NCI-H446 (cell line): Measurements from ENCODE around the gene DNAJB13.

ENCODE experiments used
- DNase-seq, 2 experiments: peaks; one replicate each; lab custom pipeline; 2025; lab: John Stamatoyannopoulos, UW

Gene DNAJB13

GRCh38 chr11:73951797-73952196 is 971 bp downstream of the DNAJB13 start:
- DNase-seq, result no peak

- no peak for DNase-seq
Measured at GRCh38 chr11:73956876-73957653, 6.2 kb downstream of the DNAJB13 start.

GRCh38 chr11:73957654-73958361 is 7.0 kb downstream of the DNAJB13 start:
- DNase-seq, result no peak

DNA sequence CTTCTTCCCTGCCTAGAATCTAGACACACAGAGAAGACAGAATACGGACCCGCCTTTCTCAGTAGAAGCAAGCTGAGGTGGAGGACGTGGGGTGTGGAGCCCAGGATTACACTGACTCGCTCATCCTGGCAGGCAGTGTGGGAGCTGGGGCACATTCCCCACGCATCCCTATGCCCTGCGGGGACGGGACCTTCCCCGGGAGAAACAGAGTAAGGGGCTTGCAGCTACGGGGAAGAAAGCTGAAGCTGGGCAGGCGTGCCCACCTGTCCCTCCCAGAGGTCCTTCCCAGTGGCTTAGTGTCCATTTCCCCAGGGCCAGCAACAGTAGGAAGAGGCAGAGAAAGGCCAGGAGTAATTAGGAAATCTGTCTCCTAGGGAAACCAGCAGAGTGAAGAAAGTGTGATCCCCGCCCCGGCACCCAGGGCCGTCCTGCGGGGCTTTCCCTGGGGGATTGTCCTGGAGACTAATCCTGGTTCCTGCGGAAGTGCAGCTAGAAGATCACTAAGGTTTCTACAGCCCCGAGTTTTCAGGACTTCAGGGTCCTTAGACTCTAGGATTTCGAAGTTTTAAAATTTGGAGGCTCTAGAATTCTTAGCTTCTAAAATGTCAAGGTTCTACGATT is 7.8 kb downstream of the DNAJB13 start:
- DNase-seq, result no peak

DNA sequence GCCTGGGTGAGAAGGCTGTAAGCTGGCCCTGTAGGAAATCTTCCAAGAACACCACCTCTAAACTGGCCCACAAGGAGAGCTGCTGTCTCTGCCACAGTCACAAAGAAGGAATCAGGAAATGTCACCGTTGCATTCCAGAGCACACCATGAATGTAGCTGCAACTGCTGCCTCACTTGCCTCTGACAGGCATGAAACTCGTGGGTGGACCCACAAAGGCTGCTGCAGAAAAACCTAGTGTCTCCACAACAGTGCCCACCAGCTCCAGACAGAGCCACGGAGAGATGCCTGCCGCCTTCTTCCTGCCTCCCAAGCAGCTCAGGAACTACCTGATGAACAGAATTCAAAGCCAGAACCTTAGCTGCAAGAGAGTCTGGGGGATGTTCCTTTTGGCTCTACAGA is 10.5 kb downstream of the DNAJB13 start:
- no peak for DNase-seq

GRCh38 chr11:73962101-73962705 is 11.4 kb downstream of the DNAJB13 start:
- no peak for DNase-seq

GRCh38 chr11:73963861-73964260 is 13.0 kb downstream of the DNAJB13 start:
- DNase-seq, result no peak

- peak; percentile 18 to 46 for DNase-seq
Measured at GRCh38 chr11:73965076-73965763, 14.4 kb downstream of the DNAJB13 start.

DNA sequence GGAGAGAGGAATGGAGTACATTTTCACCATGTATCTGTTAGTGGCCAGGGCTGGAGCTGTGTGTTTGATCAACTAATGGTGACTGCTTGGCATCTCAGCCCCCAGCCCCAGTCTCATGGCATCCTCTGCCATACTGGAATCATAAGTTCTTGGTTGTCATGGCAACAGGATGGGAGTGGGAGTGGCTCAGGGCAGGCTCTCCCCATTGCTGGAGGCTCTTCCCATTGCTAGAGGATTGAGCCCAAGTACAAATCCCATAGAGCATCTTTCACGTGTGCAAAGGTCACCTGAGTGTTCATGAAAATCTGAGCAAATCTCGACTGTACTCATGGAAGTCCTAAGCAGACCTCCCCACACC is 14.9 kb downstream of the DNAJB13 start:
- DNase-seq, result peak in 1 of 2 experiments; percentile 36

- no peak for DNase-seq
Measured at GRCh38 chr11:73968356-73968966, 17.6 kb downstream of the DNAJB13 start.

DNA sequence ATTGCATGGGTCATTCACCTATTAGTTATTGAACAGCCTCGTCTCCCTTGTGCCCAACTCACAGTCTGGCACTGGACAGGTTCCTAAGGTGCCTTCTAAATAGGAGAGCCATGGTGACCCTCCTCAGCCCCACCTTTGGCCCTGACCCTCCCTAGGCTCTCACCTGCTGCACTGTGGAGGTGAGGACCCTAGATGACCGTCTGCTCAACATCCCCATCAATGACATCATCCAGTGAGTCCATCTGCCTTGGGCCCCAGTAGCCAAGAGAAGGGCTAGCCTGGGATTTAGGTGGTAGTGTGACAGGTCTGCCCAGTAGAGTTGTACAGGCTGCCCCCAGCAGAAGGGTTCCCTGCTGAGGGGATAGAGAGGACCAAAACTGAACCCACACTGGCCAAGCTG is 18.3 kb downstream of the DNAJB13 start:
- no peak for DNase-seq

DNA sequence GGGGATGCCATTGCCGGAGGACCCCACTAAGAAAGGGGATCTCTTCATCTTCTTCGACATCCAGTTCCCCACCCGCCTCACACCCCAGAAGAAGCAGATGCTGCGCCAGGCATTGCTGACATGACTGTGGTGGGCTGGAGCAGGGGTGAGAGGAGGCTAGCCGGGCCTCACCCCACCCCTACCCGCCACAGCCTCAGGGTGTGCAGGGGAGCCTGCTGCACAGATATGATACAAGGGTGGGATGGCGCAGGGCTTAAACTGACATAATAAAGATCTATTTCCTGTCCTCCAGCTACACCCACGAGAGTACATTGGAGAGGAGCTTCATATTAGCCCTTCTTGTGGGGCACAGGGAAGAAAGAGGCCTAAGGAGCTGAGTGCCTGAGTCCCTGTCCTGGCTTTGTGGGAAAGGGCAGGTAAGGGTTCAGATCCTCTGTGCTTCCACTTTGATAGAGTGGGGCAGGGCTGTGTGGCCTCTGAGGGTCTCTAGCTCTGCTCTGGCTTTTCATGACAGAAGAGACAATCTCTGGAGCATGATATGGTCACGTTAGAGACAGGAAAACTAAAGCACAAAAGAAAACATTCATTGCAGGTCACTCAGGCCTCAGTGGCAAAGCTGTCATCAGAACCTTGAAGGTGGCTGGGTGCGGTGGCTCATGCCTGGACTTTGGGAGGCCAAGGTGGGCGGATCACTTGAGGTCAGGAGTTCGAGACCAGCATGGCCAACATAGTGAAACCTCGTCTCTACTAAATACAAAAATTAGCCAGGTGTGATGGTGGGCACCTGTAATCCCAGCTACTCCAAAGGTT is 19.4 kb downstream of the DNAJB13 start:
- no peak for DNase-seq

- DNase-seq, result no peak
Measured at GRCh38 chr11:73971175-73971719, 20.4 kb downstream of the DNAJB13 start.

DNA sequence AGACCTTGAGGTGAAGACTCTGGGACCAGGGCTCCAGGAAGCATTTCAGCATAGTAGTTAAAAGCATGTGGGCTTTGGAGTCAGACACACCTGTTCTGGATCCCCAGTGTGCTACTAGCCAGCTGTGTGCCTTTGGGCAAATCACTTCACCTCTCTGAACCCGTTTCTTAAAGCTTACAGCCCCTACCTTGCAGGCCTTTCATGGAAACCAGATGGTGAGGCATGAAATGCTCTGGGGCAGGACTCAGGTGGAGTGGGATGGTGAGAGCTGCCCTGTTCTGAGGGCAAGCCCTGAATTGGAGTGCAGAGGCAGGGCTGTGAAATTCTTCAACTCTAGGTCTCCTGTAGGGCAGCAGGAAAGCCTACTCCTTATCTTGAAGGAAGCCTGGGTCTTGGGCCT is 21.4 kb downstream of the DNAJB13 start:
- DNase-seq, result no peak

DNA sequence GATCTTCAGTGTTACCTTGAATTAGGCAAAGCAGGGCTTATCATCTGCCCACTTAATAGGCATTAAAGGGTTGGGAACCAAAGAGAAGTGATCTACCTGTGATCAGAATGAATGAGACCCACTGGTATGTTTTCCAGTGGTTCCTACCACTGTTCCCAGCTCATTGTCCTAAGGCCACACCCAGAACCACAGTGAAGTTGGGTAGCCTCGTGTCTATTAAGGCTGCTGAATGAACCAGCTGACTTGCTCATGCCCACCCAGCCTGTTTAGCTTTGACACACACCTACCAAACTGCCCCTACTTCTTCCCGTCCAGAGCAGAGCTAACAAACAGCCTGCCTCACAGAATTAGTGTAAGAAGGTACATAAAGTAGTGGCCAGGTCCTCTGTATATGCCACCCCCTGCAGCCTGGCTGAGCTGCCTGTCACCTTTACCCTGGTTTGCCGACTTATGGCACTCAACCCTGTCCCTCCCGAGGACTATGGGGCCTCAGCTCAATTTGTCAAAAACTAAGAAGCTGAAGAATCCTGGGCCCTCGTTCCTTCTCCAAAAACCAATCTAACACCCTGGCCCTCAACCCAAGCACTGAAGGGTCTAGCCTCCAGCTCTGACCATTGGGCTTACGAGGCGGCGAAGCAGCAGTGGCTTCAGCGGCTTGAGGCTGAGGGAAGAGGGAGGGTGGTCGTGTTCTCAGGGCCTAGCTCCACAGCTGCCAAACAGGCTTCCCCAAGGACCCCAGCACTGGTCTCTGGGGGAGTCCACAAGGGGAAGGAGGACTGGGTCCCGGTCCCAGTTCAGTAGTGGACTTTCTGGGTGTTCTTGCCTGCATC is 22.0 kb downstream of the DNAJB13 start:
- DNase-seq, result no peak

GRCh38 chr11:73974604-73975478 is 24.0 kb downstream of the DNAJB13 start:
- no peak for DNase-seq

DNA sequence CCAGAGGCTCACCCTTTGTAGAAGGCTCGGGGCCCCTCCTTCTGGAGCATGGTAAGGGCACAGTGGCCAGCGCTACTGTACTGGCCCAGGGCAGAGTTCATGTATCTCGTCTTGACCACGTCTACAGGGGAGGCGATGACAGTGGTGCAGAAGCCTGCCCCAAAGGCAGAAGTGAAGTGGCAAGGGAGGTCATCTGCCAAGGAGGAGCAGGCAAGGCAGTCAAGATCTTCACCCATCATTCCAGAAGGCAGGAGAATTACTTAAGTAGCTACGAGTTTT is 24.6 kb downstream of the DNAJB13 start:
- DNase-seq, result no peak

DNA sequence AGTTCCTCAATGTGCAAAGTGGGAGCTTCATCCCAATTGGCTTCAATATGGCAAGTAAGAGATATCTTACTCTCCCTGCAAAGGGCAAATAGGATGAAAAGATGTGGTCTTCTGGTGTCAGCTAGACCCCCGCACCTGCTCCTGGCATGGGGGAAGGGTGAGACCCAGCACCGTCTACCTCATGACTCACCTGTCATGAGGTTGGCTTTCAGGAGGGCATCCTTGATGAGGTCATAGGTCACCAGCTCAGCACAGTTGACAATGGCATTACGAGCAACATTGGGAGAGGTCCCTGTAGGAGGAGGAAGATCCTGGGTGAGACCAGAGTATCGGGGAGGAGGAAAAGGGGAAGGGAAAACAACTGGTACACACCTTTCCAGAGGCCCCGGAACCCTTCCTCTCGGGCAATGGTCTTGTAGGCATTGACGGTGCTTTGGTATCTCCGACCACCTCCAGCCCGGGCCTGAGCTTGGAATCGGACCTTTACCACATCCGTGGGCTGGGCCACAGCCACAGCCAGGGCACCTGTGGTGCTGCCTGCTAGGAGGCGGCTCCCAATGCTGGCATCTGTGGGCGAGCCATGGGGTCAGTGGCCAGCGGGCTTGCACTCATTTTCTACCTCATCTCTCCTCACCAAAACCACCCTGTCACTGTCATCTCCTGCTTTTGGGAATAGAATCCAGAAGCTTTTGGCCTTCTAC is 25.8 kb downstream of the DNAJB13 start:
- DNase-seq, result no peak
